ENCODE measurements around the gene WSB1. TPM values are rescaled to one million over a fixed set of nuclear protein-coding genes. Genes with fewer than 3 reads are reported as not detected.

Gene WSB1
- total and polyA plus RNA-seq, 9 of the 15 experiments (the other 6 are each of a cell fraction or from before 2014, with no cell fraction given) = 22.8 to 229 (median 81.1) TPM

- TF ChIP-seq GABPA (tag; conservative IDR thresholded peaks at IDR 0.05; ENCODE audit: low read depth) (no peak), SMARCB1 (IDR thresholded peaks at IDR 0.05; ENCODE audit: insufficient read length, low read depth) (no peak), ZNF655 (CRISPR knock-in tag; IDR thresholded peaks at IDR 0.05) (no peak)
Observed at GRCh38 chr17:27247071-27247957, 46.6 kb upstream of the WSB1 start (continued).

GRCh38 chr17:27247958-27248342, 46.0 kb upstream of the WSB1 start:
- no peak overlapping the region for H3K27ac ChIP-seq (ENCODE audit: extremely low read depth, low read depth, low read length)
- intact Hi-C loops (cut with micrococcal nuclease) (loop anchor here (5.0 to 10.0 kb wide), 3 partner anchors 74 to 207 kb away; partner anchors contain the start of gene KSR1), in situ Hi-C loops (cut with MboI) (loop anchor here (10.0 kb wide), 1 partner anchor 357 kb away; no protein-coding TSS in a partner anchor)
- ChIA-PET POLR2A (no interaction called here), CTCF (ENCODE audit: low intra/inter-chr PET ratio) (no interaction called here)
- no peak overlapping the region for H3K4me2 ChIP-seq (ENCODE audit: insufficient read depth, low read length)
- H4K20me1 ChIP-seq (replicated peaks; ENCODE audit: control insufficient read depth, insufficient read depth, low read length) = no peaks in the 10 kb centered on the region
- H3K4me1 ChIP-seq (replicated peaks in 1 of 2; ENCODE audit: control insufficient read depth in 2 of 2, insufficient read depth in 2 of 2, low read length in 2 of 2) = peaks cover 7 to 13% of the 10 kb centered on the region in 2 experiments; a peak in 4 of 5 replicates
- no peak overlapping the region for H3K4me3 ChIP-seq
- H3K9me3 ChIP-seq (replicated peaks; ENCODE audit: control insufficient read depth, insufficient read depth, low read depth, low read length) = no peaks in the 10 kb centered on the region
- H3K79me2 ChIP-seq (ENCODE audit: control insufficient read depth, insufficient read depth, low read length) = no peaks in the 10 kb centered on the region
- no peaks in the 10 kb centered on the region for H3K9me1 ChIP-seq (ENCODE audit: control insufficient read depth, insufficient read depth, low read length)
- H3K36me3 ChIP-seq (ENCODE audit: control insufficient read depth, insufficient read depth, low read length) = no peaks in the 10 kb centered on the region
- H3K27me3 ChIP-seq (ENCODE audit: control insufficient read depth in 2 of 2, insufficient read depth in 2 of 2, low read length in 2 of 2) = no peaks in the 10 kb centered on the region; a peak in 1 of 5 replicates
- no peak for TF ChIP-seq STAT5B (CRISPR knock-in tag; IDR thresholded peaks at IDR 0.05)
- no peak for TF ChIP-seq RREB1 (CRISPR knock-in tag; IDR thresholded peaks at IDR 0.05)
- TF ChIP-seq GABPB1 (CRISPR knock-in tag; IDR thresholded peaks at IDR 0.05) = no peak
- H3K9ac ChIP-seq (ENCODE audit: insufficient read depth in 1 of 2, low read depth in 2 of 2, low read length in 2 of 2) = no peak overlapping the region
- H2AFZ ChIP-seq (ENCODE audit: low read depth, low read length) = no peak overlapping the region
- WGBS (ENCODE audit: insufficient coverage, low coverage, missing lambda C conversion rate) = 34% methylated on average over 3 of the region's 3 CpGs
- ATAC-seq = no peak
- BruUV-seq (replicated peaks) = no TSS peak
- no peak for FAIRE-seq
- no peak for DNase-seq (ENCODE audit: extremely low read depth in 1 of 4, low spot score in 3 of 4)
